ENCODE results near the gene BMPR1B. TPM values are rescaled to one million over a fixed set of nuclear protein-coding genes. Genes with fewer than 3 reads are reported as not detected.

BMPR1B gene
- total RNA-seq, 6 experiments from 2014 or later, result 0.31 to 1.6 (median 0.62) TPM

DNA sequence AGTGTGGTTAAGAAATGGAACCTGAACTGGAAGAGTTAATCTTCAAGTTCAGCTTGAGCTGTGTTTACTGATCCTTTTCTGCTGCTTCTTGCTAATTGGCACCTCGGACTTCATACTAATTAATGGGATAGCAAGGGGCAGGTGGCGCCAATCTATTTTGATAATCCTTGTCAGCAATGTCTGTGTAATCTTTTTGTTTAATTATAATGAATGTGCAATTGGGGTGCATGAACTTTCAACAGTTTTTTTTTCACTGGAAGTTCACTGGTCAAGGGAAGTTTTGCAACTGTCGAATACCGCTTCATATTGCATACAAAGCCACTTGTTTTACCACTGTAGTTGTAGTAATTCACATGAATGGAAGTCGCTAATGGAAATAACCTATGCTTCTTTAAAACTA, 261.0 kb downstream of the BMPR1B start:
- no peaks in the 10 kb centered on the region for H3K27me3 ChIP-seq
- no peaks in the 10 kb centered on the region for H3K9me3 ChIP-seq
- TF ChIP-seq POLR2A (IDR thresholded peaks at IDR 0.05), result no peak
- TF ChIP-seq, protein P1, sequence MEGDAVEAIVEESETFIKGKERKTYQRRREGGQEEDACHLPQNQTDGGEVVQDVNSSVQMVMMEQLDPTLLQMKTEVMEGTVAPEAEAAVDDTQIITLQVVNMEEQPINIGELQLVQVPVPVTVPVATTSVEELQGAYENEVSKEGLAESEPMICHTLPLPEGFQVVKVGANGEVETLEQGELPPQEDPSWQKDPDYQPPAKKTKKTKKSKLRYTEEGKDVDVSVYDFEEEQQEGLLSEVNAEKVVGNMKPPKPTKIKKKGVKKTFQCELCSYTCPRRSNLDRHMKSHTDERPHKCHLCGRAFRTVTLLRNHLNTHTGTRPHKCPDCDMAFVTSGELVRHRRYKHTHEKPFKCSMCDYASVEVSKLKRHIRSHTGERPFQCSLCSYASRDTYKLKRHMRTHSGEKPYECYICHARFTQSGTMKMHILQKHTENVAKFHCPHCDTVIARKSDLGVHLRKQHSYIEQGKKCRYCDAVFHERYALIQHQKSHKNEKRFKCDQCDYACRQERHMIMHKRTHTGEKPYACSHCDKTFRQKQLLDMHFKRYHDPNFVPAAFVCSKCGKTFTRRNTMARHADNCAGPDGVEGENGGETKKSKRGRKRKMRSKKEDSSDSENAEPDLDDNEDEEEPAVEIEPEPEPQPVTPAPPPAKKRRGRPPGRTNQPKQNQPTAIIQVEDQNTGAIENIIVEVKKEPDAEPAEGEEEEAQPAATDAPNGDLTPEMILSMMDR (IDR thresholded peaks at IDR 0.05), result no peak
- H3K4me1 ChIP-seq, result peaks cover 0 to 23% (median 12%) of the 10 kb centered on the region in 4 donors
- peak overlapping the region in 1 of 3 donors; percentile 24 for H3K4me3 ChIP-seq
- ATAC-seq, result peak; percentile 53 to 80 (median 68)
- 8% methylated on average over 5 of the region's 5 CpGs for WGBS (ENCODE audit: insufficient coverage, low coverage, low lambda C conversion rate, missing lambda C conversion rate)
- H3K36me3 ChIP-seq, result no peaks in the 10 kb centered on the region
- intact Hi-C loops (cut with DNase I), result no loop called here
- peak overlapping the region in 1 of 3 donors; percentile 41 for H3K27ac ChIP-seq
- DNase-seq, result no peak

DNA sequence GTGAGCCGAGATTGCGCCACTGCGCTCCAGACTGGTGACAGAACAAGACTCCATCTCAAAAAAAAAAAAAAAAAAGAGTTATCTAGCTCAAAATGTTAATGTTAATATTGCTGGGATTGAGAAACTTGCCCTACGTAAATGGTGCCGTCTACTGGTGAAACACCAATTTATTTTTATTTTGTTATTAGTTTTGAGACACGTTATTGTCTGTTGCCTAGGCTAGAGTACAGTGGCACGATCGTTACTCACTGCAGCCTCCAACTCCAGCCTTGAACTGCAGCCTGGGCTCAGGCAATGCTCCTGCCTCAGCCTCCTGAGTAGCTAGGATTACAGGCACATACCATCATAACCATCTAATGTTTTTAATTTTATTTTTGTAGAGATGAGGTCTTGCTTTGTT, 262.8 kb downstream of the BMPR1B start:
- WGBS (ENCODE audit: insufficient coverage, low coverage, low lambda C conversion rate, missing lambda C conversion rate), result 86% methylated on average over 5 of the region's 8 CpGs
- intact Hi-C loops (cut with DNase I), result no loop called here

DNA sequence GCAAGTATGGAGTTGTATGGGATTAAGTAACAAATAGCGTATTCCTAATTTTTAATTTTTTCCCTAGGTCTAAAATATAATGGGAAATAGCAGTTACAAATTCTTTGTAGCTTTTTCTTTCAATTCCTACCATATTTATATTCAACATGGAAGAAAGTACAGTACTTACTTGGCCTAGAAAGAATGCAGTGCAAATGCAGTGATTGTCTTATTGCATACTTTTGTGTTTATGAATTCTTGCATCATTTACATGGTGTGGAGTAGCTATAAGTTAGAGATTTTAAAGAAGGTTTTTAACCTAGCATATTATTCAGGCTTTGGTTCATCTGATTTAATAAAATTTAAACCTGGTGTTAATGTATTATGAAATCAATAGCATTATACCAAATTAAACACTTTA, 263.3 kb downstream of the BMPR1B start:
- no peaks in the 10 kb centered on the region for H3K36me3 ChIP-seq
- DNase-seq (no peak), ATAC-seq (no peak)
- H3K27ac ChIP-seq, result no peak overlapping the region
- H3K4me3 ChIP-seq, result no peak overlapping the region
- no peaks in the 10 kb centered on the region for H3K27me3 ChIP-seq
- no peaks in the 10 kb centered on the region for H3K9me3 ChIP-seq
- intact Hi-C loops (cut with DNase I), result no loop called here
- H3K4me1 ChIP-seq, result peaks cover 0 to 23% (median 12%) of the 10 kb centered on the region in 4 donors
- no peak for TF ChIP-seq POLR2A (IDR thresholded peaks at IDR 0.05)
- TF ChIP-seq, protein P1 (IDR thresholded peaks at IDR 0.05), result no peak
- 83% methylated on average over 1 of the region's 1 CpG for WGBS (ENCODE audit: insufficient coverage, low coverage, low lambda C conversion rate, missing lambda C conversion rate)

More for the DNA sequence above, 262.8 kb downstream of the BMPR1B start:
- TF ChIP-seq POLR2A (IDR thresholded peaks at IDR 0.05), result no peak
- TF ChIP-seq, protein P1 (IDR thresholded peaks at IDR 0.05), result no peak
- no peak for ATAC-seq
- H3K9me3 ChIP-seq, result no peaks in the 10 kb centered on the region
- no peak overlapping the region for H3K4me3 ChIP-seq
- H3K27me3 ChIP-seq, result no peaks in the 10 kb centered on the region
- H3K4me1 ChIP-seq, result peaks cover 0 to 23% (median 12%) of the 10 kb centered on the region in 4 donors
- no peak overlapping the region for H3K27ac ChIP-seq
- no peaks in the 10 kb centered on the region for H3K36me3 ChIP-seq
- no peak for DNase-seq

DNA sequence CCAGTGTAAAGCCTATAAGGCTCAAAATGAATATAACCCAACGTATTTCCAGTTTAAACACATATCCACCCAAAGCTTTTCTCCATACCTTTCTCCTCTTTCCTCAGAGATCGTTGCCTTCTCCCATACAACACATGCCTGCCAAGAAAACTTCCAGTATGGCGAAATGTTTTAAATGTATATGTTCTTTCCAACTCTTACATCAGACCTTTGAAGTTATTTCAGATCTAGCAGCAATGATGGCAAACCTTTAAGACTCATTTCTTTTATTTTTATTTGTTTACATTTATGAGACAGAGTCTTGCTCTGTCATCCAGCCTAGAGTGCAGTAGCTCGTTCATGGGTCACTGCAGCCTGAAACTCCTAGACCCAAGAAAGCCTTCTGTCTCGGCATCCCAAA, 265.4 kb downstream of the BMPR1B start:
- Histone ChIP-seq H3K9me3 (no peaks in the 10 kb centered on the region), H3K36me3 (no peaks in the 10 kb centered on the region), H3K4me1 (peaks cover 0 to 12% (median 7%) of the 10 kb centered on the region in 4 donors), H3K4me3 (no peak overlapping the region), H3K27me3 (no peaks in the 10 kb centered on the region), H3K27ac (no peak overlapping the region)
- intact Hi-C loops (cut with DNase I), result no loop called here
- WGBS (ENCODE audit: insufficient coverage, low coverage, low lambda C conversion rate, missing lambda C conversion rate), result 62% methylated on average over 5 of the region's 5 CpGs
- DNase-seq (no peak), ATAC-seq (no peak)
- no peak for TF ChIP-seq POLR2A (IDR thresholded peaks at IDR 0.05)

DNA sequence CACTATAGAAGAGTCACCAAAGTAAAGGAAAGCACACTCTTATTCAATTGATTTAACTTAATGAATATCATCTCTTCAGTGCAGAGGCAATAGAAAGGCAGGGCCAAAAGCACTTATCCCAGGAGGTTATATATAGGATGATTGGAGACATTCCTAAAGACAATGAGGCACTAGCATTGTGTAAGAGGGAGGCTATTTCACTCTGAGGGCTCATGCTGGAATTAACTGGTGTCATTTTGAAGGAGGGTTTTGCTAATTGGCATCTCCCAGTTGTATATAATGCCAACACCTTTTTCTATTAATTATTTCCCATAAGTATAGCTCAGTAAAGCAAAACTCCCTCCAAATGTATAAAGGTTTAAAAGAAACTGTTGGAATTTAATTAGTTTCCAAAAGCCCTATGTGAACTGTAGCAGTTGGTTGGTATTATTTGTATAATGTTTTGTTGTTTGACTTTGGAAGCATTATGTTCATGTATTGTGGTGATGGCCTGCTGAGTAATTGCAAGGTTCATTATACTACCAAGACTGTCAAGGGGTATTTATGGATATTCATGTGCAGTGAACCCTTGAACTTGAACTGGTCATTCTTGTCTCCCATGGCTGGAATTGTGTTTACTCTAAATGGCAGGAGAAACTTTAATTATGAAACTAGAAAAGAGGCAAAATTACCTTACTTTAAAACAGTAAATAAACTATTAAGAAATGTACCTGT, 270.3 kb downstream of the BMPR1B start:
- TF ChIP-seq, protein P1 (IDR thresholded peaks at IDR 0.05), result no peak
- no peak for TF ChIP-seq POLR2A (IDR thresholded peaks at IDR 0.05)
- ATAC-seq (no peak), DNase-seq (no peak)
- no peaks in the 10 kb centered on the region for H3K27me3 ChIP-seq
- no peaks in the 10 kb centered on the region for H3K9me3 ChIP-seq
- intact Hi-C loops (cut with DNase I), result no loop called here
- no peak overlapping the region for H3K27ac ChIP-seq
- H3K4me1 ChIP-seq, result no peaks in the 10 kb centered on the region
- H3K36me3 ChIP-seq, result no peaks in the 10 kb centered on the region
- H3K4me3 ChIP-seq, result no peak overlapping the region

Measured in right lobe of liver (tissue), 6 donors.